ENCODE measurements around the gene CEMP1. TPM values are rescaled to one million over a fixed set of nuclear protein-coding genes. Genes with fewer than 3 reads are reported as not detected.

CEMP1 gene
- total RNA-seq, 1 experiment from 2014 or later, result not detected

DNA sequence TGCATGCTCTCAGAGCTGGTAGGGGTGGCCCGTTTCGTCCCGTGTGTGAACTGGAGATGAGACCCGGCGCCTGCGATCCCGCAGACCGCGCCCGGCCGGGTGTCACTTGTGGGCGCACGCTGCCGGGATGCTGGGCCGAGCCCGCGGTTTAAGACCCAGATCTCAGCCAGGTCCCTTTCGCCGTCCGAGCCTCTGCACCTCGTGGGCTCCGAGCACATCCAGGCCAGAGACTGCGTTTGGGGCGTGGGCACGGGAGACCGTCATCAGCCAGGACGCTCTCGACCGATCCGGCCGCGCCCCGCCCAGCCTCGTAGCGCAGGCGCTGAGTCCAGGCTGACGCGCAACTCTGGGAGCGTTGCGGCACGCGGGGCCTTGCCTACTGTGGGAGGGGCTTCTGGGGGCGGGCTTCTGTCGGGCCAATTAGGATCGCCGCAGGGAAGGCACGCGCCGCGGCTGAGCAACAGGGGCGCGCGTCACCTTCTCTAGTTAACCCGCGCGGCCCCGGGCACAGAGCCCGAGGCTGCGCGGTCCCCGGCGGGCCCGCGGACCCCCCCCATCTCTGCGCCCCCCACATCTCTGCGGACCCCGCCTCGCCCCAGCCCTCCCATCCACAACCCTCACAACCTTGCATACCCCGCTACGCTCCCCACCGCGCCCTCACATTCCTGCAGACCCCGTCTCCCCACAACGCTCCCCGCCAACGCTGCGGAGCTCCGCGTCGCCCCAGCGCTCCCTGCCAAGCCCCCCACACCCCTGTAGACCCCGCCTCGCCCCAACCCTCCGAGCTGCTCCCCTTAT is 687 bp upstream of the CEMP1 start:
- H3K27ac ChIP-seq, result peak overlapping the region; percentile 30
- H3K4me1 ChIP-seq (replicated peaks), result peaks cover 35% of the 10 kb centered on the region
- DNase-seq (ENCODE audit: low read depth in 1 of 2, low spot score in 2 of 2), result peak; percentile 92 to 98
- H3K36me3 ChIP-seq, result peaks cover 41% of the 10 kb centered on the region
- H3K9me3 ChIP-seq (replicated peaks), result peaks cover 8% of the 10 kb centered on the region
- peak overlapping the region; percentile 34 for H3K4me3 ChIP-seq
- H3K27me3 ChIP-seq (replicated peaks), result no peaks in the 10 kb centered on the region

DNA sequence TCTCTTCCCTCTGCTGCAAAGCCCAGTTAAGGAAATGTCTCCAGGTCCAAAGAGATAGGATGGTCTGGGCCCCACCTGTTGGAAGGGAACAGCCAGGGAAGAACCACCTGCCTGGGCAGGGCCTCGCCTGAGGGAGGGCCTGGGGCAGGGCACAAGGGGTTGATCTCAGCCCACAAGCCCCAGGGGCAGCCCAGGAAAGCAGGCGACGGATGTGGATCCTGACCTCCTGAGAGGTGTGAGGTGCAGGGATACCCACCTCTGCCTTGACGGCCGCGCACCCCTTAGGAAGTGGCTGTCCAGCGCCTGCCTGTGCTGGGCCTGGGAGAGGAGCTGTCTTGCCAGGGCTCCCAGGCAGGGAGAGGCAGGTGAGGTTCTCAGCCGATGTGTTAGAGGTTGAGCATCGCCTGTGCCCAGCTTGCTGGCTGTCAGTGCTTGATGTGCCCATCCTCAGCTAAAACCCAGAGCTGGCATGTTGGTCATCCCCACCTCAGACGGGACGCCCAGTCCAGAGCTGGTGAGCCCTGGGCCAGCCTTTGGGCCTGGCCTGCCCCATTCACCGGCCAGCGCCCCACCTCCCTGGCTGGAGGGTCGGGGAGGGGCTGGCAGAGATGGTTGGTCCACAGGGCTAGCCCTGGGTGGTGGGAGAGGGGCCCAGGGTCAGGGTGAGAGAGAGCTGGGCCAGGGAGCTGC is 434 bp downstream of the CEMP1 start:
- H3K4me1 ChIP-seq (replicated peaks), result peaks cover 25% of the 10 kb centered on the region
- no peaks in the 10 kb centered on the region for H3K27me3 ChIP-seq (replicated peaks)
- no peak overlapping the region for H3K4me3 ChIP-seq
- no peak overlapping the region for H3K27ac ChIP-seq
- H3K36me3 ChIP-seq, result peaks cover 52% of the 10 kb centered on the region
- peaks cover under 1% of the 10 kb centered on the region for H3K9me3 ChIP-seq (replicated peaks)
- no peak for DNase-seq (ENCODE audit: low read depth in 1 of 2, low spot score in 2 of 2)

DNA sequence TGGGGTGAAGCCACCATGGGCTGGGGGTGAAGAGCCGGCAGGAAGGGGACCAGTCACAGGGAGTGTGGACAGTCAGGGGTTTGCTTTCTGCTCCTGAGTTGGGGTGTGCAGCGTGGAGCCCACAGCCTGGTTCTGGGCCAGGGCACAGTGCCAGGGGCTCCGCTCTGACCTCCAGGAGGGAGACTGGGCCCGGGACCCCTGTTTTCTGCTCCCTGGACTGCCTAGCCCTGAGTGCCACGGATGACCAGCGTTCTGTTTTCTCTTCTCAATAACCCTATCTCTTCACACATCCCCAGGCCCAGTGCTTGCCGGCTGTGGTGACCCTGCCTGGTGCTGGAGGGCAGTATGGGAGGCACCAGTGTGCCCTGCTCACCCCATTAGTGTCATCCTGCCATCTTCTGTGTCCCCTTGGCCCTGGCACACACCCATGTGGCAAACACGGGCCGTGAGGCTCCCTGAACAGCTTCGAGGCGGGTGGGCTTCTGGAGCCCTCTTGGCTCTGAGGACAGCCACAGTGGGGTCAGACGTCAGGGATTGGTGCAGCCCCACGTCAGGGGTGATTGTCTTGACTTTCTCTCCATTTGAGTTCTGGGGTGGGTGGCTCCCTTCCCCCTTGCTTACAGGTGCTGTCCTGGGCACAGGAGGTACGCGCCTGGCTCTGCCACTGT is 1.1 kb downstream of the CEMP1 start:
- Histone ChIP-seq H3K27ac (no peak overlapping the region), H3K36me3 (peaks cover 57% of the 10 kb centered on the region), H3K27me3 (replicated peaks) (no peaks in the 10 kb centered on the region), H3K4me3 (no peak overlapping the region), H3K9me3 (replicated peaks) (no peaks in the 10 kb centered on the region), H3K4me1 (replicated peaks) (peaks cover 19% of the 10 kb centered on the region)
- DNase-seq (ENCODE audit: low read depth in 1 of 2, low spot score in 2 of 2), result no peak

DNA sequence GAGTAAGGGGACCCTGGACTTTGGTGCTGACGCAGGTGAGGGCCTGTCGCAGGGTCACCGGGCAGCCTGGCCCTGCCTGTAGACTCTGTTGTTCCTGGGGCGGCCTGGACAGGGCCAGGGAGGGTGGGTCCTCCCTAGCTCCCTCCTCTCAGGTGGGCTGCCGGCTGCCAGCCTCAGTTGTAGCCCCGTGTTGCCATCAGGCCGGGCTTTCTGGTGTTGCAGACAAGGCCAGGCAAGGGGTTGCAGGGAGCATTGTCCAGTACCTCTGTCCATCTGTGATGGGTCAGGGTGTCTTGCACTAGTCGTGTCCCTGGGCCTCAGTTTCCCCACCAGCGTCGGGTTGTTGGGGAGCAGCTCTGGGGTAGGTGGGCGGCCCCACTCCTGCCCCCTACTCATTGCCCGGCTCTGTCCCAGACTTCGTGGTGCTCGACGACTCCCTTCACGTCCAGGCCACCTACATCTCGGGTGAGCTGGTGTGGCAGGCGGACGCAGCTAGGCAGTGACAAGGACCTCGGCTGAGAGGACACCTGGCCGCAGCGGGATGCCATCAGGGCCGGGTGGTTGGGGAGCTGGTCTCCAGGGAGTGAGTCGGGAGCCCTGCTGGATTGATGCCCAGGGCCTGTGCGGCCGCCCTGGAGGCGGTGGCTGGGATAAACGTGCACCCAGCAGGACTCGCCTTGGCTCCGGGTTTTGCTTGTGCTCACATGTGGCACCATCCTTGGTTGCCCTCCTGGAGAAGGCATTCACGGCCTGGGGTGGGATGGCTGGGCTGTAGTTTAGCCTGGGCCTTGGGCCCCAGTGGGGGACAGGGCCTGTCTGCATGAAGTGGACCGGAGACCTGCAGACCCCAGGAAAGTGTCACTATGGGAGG is 1.9 kb downstream of the CEMP1 start:
- no peak overlapping the region for H3K27ac ChIP-seq
- peaks cover 64% of the 10 kb centered on the region for H3K36me3 ChIP-seq
- H3K4me1 ChIP-seq (replicated peaks), result peaks cover 16% of the 10 kb centered on the region
- DNase-seq (ENCODE audit: low read depth in 1 of 2, low spot score in 2 of 2), result no peak
- H3K4me3 ChIP-seq, result no peak overlapping the region
- H3K9me3 ChIP-seq (replicated peaks), result no peaks in the 10 kb centered on the region
- H3K27me3 ChIP-seq (replicated peaks), result no peaks in the 10 kb centered on the region

DNA sequence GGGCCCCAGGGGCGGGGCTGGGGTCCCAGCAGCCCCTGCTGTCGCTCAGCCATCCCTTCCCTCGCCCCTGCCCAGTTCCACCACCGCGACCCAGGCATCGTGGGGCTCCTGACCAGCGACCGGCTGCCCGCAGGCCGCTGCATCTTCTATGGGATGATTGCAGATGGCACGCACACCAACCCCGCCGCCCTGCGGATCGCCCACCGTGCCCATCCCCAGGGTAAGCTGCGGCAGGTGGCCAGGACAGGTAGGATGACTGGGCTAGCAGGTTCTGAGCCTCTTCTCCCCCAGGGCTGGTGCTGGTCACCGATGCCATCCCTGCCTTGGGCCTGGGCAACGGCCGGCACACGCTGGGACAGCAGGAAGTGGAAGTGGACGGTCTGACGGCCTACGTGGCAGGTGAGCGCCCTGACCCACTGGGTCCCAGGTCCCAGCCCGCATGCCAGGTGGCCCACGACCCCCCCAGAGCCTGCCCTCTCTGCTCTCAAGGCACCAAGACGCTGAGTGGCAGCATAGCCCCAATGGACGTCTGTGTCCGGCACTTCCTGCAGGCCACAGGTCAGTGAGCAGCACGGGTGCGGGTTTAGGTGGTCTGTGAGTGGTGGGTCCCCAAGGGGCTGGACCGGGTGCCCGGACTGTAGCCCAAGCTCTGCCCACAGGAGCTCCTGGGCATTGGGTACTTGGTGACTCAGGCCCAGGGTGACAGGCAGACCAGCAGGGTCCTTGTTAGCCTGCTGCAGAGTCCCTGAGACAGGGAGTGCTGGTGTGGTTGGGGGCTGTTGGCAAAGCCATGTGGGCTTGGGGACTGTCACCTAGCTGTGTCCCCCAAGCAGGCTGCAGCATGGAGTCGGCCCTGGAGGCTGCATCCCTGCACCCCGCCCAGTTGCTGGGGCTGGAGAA is 2.8 kb downstream of the CEMP1 start:
- no peak overlapping the region for H3K4me3 ChIP-seq
- no peaks in the 10 kb centered on the region for H3K9me3 ChIP-seq (replicated peaks)
- H3K27me3 ChIP-seq (replicated peaks), result no peaks in the 10 kb centered on the region
- peaks cover 73% of the 10 kb centered on the region for H3K36me3 ChIP-seq
- no peak for DNase-seq (ENCODE audit: low read depth in 1 of 2, low spot score in 2 of 2)
- peaks cover 16% of the 10 kb centered on the region for H3K4me1 ChIP-seq (replicated peaks)
- H3K27ac ChIP-seq, result no peak overlapping the region

DNA sequence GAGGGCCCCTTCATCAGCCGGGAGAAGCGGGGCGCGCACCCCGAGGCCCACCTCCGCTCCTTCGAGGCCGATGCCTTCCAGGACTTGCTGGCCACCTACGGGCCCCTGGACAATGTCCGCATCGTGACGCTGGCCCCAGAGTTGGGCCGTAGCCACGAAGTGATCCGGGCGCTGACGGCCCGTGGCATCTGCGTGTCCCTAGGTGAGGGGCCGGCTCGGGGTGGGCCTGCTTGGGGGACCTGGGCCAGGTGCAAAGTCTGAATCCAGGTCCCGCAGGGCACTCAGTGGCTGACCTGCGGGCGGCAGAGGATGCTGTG is 3.5 kb downstream of the CEMP1 start:
- Histone ChIP-seq H3K27ac (no peak overlapping the region), H3K9me3 (replicated peaks) (no peaks in the 10 kb centered on the region), H3K4me1 (replicated peaks) (peaks cover 14% of the 10 kb centered on the region), H3K27me3 (replicated peaks) (no peaks in the 10 kb centered on the region), H3K36me3 (peaks cover 75% of the 10 kb centered on the region), H3K4me3 (no peak overlapping the region)
- no peak for DNase-seq (ENCODE audit: low read depth in 1 of 2, low spot score in 2 of 2)

DNA sequence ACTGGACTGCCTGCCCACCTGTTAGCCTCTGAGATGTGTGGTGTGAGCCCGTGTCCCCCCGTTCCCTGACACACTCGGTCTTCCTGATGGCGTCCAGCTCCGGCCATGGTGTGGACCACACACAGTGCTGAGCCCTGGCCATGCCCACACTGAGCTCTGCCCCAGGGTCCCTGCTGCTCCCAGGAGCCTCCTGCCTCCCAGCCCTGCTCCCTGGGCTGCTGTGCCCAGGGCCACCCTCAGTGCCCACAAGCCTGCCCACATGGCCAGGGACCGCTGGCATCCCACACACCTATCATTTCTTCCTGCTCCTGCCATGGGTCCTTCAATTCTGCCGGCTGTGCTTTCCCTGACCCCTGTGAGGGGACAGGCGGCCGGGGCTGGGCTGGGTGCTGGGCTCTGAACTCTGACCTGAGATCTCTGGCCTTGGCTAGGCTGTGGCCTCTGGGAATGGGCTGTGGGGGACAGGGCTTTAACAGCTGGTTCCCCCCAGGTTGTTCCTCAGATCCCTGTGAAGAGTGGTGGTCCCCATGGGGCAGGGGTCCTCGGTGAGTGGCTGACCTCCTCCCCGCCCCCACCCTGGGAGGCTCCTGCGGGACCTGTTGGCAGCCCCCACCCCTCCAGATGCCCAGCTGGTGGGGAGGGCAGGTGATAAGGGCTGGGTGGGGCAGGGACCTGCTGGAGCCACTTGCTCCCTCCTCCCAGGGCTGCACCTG is 4.0 kb downstream of the CEMP1 start:
- Histone ChIP-seq H3K36me3 (peaks cover 79% of the 10 kb centered on the region), H3K27ac (no peak overlapping the region), H3K9me3 (replicated peaks) (no peaks in the 10 kb centered on the region), H3K27me3 (replicated peaks) (no peaks in the 10 kb centered on the region), H3K4me1 (replicated peaks) (peaks cover 9% of the 10 kb centered on the region), H3K4me3 (no peak overlapping the region)
- DNase-seq (ENCODE audit: low read depth in 1 of 2, low spot score in 2 of 2), result no peak

DNA sequence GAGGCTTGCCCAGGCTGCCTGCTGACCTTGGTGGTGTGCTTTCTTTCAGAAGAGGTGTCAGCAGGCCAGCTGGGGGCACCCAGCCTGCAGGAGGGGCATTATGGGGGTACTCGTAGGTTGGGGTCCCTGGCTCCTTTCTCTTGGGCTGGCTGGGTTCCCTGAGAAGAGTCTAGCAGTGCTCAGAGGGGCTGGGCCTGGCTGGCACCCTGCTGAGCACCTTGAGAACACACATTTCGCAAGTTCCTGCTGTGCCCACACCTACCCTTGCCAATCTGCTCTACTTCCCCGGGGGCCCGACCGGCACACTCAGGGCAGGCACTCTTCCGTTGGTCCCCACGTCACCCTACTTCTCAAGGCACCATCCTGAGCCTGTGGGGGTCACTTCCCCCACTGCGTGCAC is 5.1 kb downstream of the CEMP1 start:
- no peak for DNase-seq (ENCODE audit: low read depth in 1 of 2, low spot score in 2 of 2)
- H3K27me3 ChIP-seq (replicated peaks), result no peaks in the 10 kb centered on the region
- H3K27ac ChIP-seq, result no peak overlapping the region
- H3K9me3 ChIP-seq (replicated peaks), result no peaks in the 10 kb centered on the region
- H3K4me1 ChIP-seq (replicated peaks), result peaks cover 4% of the 10 kb centered on the region
- peaks cover 82% of the 10 kb centered on the region for H3K36me3 ChIP-seq
- H3K4me3 ChIP-seq, result no peak overlapping the region

DNA sequence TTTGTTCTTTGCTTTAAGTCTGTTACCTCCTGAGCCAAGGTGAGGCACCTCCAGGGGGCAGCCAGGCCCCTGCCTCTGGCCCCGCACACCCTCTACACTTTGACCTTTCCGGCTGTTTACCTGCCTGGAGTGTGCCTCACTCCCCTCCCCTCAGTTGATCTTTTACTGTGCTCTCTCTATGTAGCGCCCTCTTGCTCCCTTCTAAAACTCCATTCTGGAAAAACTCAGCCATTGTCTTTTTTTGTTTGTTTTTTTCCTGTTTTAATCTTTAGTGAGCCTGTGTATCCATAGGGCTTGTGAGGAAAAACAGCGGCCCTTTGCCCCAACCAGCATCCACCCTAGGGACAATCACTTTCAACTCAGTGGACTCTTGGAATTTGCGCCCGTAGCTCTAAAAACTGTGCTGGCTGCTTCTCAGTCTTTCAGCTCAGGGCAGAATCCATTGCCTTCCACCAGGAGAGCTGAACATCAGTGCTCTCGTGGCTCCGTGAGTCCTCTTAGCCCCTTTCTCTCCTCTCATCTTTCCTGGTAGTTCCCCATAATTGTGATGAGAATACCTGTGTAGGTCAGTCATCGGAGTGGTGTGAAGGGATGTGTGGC is 6.8 kb downstream of the CEMP1 start:
- Histone ChIP-seq H3K4me3 (no peak overlapping the region), H3K27me3 (replicated peaks) (no peaks in the 10 kb centered on the region), H3K9me3 (replicated peaks) (no peaks in the 10 kb centered on the region), H3K36me3 (peaks cover 75% of the 10 kb centered on the region), H3K27ac (no peak overlapping the region), H3K4me1 (replicated peaks) (peaks cover 13% of the 10 kb centered on the region)
- DNase-seq (ENCODE audit: low read depth in 1 of 2, low spot score in 2 of 2), result no peak

DNA sequence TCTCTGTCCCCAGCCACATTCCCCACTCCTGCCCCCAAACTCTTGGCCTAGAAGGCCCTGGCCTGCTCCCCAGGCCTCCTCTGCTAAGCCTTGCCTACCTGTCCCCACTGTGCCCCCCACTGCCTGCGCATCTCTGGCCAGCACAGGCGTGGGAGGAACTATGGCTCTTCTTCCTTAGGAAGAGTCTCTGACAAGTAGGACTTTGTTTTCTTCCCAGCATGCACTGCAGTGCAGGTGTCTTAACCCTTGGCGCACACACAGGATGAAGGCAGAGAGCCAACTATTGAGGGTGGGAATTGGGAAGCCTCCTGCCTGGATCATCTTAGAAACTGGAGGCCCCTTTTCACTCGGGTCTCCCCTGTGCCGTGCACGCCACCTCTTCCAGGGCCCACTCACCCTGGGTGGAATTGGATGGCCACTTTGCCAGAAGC is 7.4 kb downstream of the CEMP1 start:
- no peak for DNase-seq (ENCODE audit: low read depth in 1 of 2, low spot score in 2 of 2)
- H3K4me1 ChIP-seq (replicated peaks), result peaks cover 19% of the 10 kb centered on the region
- H3K27me3 ChIP-seq (replicated peaks), result no peaks in the 10 kb centered on the region
- no peak overlapping the region for H3K27ac ChIP-seq
- peaks cover 75% of the 10 kb centered on the region for H3K36me3 ChIP-seq
- H3K9me3 ChIP-seq (replicated peaks), result no peaks in the 10 kb centered on the region
- H3K4me3 ChIP-seq, result no peak overlapping the region

DNA sequence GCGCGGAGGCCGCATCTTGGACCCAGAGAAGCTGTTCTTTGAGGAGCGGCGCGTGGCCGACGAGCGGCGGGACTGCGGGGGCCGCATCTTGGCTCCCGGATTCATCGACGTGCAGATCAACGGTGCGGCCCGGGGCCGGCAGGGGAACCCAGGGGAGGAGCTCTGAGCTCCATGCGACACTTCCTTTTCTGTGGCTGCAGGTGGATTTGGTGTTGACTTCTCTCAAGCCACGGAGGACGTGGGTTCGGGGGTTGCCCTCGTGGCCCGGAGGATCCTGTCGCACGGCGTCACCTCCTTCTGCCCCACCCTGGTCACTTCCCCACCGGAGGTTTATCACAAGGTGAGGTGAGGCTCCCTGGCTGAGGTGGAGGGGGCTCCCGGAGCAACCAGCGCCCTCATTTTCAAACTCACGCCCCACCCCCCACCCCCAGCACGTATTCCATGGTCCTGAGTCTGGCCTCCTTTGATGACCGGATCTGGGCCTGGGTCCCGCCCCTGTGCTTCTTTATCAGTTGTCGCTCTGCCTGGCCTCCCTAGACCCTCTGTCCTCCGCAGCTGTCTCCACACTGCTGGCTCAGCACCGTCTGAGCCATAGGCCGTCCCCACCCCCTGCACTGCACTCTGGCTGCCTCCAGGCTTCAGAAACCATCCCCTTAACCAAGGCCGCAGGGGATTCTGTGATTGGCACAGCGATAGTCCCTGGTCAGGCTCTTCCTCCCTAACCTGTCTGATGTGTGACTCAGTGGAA is 10.2 kb downstream of the CEMP1 start:
- Histone ChIP-seq H3K27ac (no peak overlapping the region), H3K36me3 (peaks cover 62% of the 10 kb centered on the region), H3K9me3 (replicated peaks) (no peaks in the 10 kb centered on the region), H3K4me1 (replicated peaks) (peaks cover 23% of the 10 kb centered on the region), H3K27me3 (replicated peaks) (no peaks in the 10 kb centered on the region), H3K4me3 (peak overlapping the region; percentile 60)
- peak in 1 of 2 experiments; percentile 46 for DNase-seq (ENCODE audit: low read depth in 1 of 2, low spot score in 2 of 2)

Measured in SJSA1 (cell line).